Right lung (tissue), 5 donors: ENCODE measurements around the gene ITGA11. TPM values are rescaled to one million over a fixed set of nuclear protein-coding genes. Genes with fewer than 3 reads are reported as not detected.
"Not testable (repeated sequence)": the region's sequence is repeated elsewhere in the genome, so short reads cannot be mapped to it uniquely, and the experiment has no call there.

Experiments
- DNase-seq, 2 donors: peaks; one replicate each; pipeline ENCODE4 v3.0.0-alpha.2; 2013
- polyA plus RNA-seq, 5 donors: library from polyadenylated mRNA; unstranded; fragments of 120-200 nt; gene quantifications; one replicate each; pipeline versions ENCODE4 v1.2.1 to v1.2.3, GENCODE V29; 2013; ENCODE audit warnings: inconsistent platforms in 1 of 5, low replicate concordance in 1 of 5; ENCODE audit not compliant: insufficient read length in 5 of 5, insufficient read depth in 1 of 5

Gene ITGA11
- polyA plus RNA-seq, 5 donors: 1.0 to 1.7 (median 1.5) TPM

GRCh38 chr15:68424754-68425390, 7.1 kb downstream of the ITGA11 start:
- DNase-seq: no peak

- DNase-seq: no peak
These were observed 8.3 kb downstream of the ITGA11 start for GRCh38 chr15:68423359-68424296.

- not testable (repeated sequence) for DNase-seq
These were observed 9.4 kb downstream of the ITGA11 start for GRCh38 chr15:68422403-68423145.

- no peak for DNase-seq
These were observed 10.1 kb downstream of the ITGA11 start for GRCh38 chr15:68421798-68422402.

- DNase-seq: no peak
These were observed 10.8 kb downstream of the ITGA11 start for GRCh38 chr15:68421115-68421551.

- no peak for DNase-seq
These were observed 11.7 kb downstream of the ITGA11 start for GRCh38 chr15:68420186-68420684.

- DNase-seq: no peak
These were observed 12.4 kb downstream of the ITGA11 start for GRCh38 chr15:68419301-68420175.

GRCh38 chr15:68418611-68419161, 13.3 kb downstream of the ITGA11 start:
- peak; percentile 52 for DNase-seq

GRCh38 chr15:68417897-68418296, 14.1 kb downstream of the ITGA11 start:
- DNase-seq: no peak

- DNase-seq: no peak
These were observed 14.9 kb downstream of the ITGA11 start for GRCh38 chr15:68417051-68417450.

GRCh38 chr15:68416158-68416535, 15.8 kb downstream of the ITGA11 start:
- no peak for DNase-seq

GRCh38 chr15:68415501-68416157, 16.3 kb downstream of the ITGA11 start:
- no peak for DNase-seq

GRCh38 chr15:68415061-68415460, 16.9 kb downstream of the ITGA11 start:
- no peak for DNase-seq

GRCh38 chr15:68414591-68414990, 17.4 kb downstream of the ITGA11 start:
- no peak for DNase-seq

GRCh38 chr15:68414206-68414555, 17.8 kb downstream of the ITGA11 start:
- DNase-seq: no peak

- DNase-seq: peak in 1 of 2 donors; percentile 39
These were observed 18.4 kb downstream of the ITGA11 start for GRCh38 chr15:68413363-68414205.

- no peak for DNase-seq
These were observed 19.7 kb downstream of the ITGA11 start for GRCh38 chr15:68412218-68412617.

GRCh38 chr15:68411735-68412134, 20.2 kb downstream of the ITGA11 start:
- DNase-seq: no peak

- DNase-seq: no peak
These were observed 20.7 kb downstream of the ITGA11 start for GRCh38 chr15:68411343-68411675.
